GM12864 (cell line): Measurements from ENCODE around the gene MMS19.
"Not testable (repeated sequence)": the region's sequence is repeated elsewhere in the genome, so short reads cannot be mapped to it uniquely, and the experiment has no call there.

Source experiments
- DNase-seq: peaks from one replicate; pipeline ENCODE4 v3.0.0-alpha.2; 2011; ENCODE audit warnings: low read depth
- H3K4me3 ChIP-seq: 2 replicates; pipeline ENCODE4 v1.5.1; 2011; ENCODE audit warnings: mild to moderate bottlenecking, low read depth, low read length, control low read depth
- CTCF ChIP-seq: IDR thresholded peaks from 2 replicates; pipeline ENCODE4 v1.5.1; 2011; ENCODE audit warnings: low read depth, mild to moderate bottlenecking, moderate library complexity, low read length, control low read depth, inconsistent platforms; ENCODE audit errors: missing control alignments

The MMS19 gene

GRCh38 chr10:97490592-97490991, 7.6 kb downstream of the MMS19 start:
- TF ChIP-seq CTCF, result no peak

GRCh38 chr10:97485647-97486281, 12.5 kb downstream of the MMS19 start:
- no peak for DNase-seq
- no peak for TF ChIP-seq CTCF
- no peak overlapping the region for H3K4me3 ChIP-seq

More at GRCh38 chr10:97490592-97490991, 7.6 kb downstream of the MMS19 start:
- DNase-seq, result no peak
- no peak overlapping the region for H3K4me3 ChIP-seq

GRCh38 chr10:97483921-97484320, 14.3 kb downstream of the MMS19 start:
- TF ChIP-seq CTCF, result no peak
- no peak overlapping the region for H3K4me3 ChIP-seq

GRCh38 chr10:97483506-97483905, 14.7 kb downstream of the MMS19 start:
- TF ChIP-seq CTCF, result no peak
- DNase-seq, result no peak
- H3K4me3 ChIP-seq, result no peak overlapping the region

More at GRCh38 chr10:97483921-97484320, 14.3 kb downstream of the MMS19 start:
- no peak for DNase-seq

- TF ChIP-seq CTCF, result no peak
- no peak for DNase-seq
- H3K4me3 ChIP-seq, result no peak overlapping the region
Measured at GRCh38 chr10:97482381-97482780, 15.8 kb downstream of the MMS19 start.

GRCh38 chr10:97481071-97481470, 17.2 kb downstream of the MMS19 start:
- DNase-seq, result no peak
- no peak for TF ChIP-seq CTCF
- H3K4me3 ChIP-seq, result no peak overlapping the region

- TF ChIP-seq CTCF, result no peak
- DNase-seq, result no peak
Measured at GRCh38 chr10:97479939-97480338, 18.3 kb downstream of the MMS19 start.

GRCh38 chr10:97479410-97479809, 18.8 kb downstream of the MMS19 start:
- DNase-seq, H3K4me3 ChIP-seq: not testable (repeated sequence)

More at GRCh38 chr10:97479939-97480338, 18.3 kb downstream of the MMS19 start:
- no peak overlapping the region for H3K4me3 ChIP-seq
